ENCODE measurements around the gene PIK3AP1. TPM values are rescaled to one million over a fixed set of nuclear protein-coding genes. Genes with fewer than 3 reads are reported as not detected.

Gene PIK3AP1
- total RNA-seq, 4 donors from 2014 or later = 3.1 to 15.5 (median 5.5) TPM

DNA sequence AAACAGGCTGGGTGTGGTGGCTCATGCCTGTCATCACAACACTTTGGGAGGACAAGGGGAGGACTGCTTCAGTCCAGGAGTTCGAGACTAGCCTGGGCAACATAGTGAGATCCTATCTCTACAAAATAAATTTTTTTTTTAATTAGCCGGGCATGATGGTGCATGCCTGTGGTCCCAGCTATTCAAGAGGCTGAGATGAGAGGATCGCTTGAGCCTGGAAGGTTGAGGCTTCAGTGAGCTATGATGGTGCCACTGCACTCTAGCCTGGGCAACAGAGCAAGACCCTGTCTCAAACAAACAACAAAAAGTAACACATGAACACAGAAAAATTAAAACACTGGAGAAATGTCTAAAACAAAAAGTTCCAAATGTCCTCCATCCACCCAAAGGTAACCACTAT, 22.9 kb downstream of the PIK3AP1 start:
- Histone ChIP-seq H3K27me3 (no peaks in the 10 kb centered on the region), H3K4me1 (no peaks in the 10 kb centered on the region), H3K36me3 (no peaks in the 10 kb centered on the region), H3K27ac (no peak overlapping the region), H3K4me3 (no peak overlapping the region), H3K9me3 (no peaks in the 10 kb centered on the region)
- TF ChIP-seq POLR2A (IDR thresholded peaks at IDR 0.05) (no peak), POLR2AphosphoS5 (IDR thresholded peaks at IDR 0.05) (no peak), EP300 (IDR thresholded peaks at IDR 0.05) (no peak)
- TF ChIP-seq, protein P1, sequence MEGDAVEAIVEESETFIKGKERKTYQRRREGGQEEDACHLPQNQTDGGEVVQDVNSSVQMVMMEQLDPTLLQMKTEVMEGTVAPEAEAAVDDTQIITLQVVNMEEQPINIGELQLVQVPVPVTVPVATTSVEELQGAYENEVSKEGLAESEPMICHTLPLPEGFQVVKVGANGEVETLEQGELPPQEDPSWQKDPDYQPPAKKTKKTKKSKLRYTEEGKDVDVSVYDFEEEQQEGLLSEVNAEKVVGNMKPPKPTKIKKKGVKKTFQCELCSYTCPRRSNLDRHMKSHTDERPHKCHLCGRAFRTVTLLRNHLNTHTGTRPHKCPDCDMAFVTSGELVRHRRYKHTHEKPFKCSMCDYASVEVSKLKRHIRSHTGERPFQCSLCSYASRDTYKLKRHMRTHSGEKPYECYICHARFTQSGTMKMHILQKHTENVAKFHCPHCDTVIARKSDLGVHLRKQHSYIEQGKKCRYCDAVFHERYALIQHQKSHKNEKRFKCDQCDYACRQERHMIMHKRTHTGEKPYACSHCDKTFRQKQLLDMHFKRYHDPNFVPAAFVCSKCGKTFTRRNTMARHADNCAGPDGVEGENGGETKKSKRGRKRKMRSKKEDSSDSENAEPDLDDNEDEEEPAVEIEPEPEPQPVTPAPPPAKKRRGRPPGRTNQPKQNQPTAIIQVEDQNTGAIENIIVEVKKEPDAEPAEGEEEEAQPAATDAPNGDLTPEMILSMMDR (IDR thresholded peaks at IDR 0.05) = no peak
- WGBS, 2 donors (ENCODE audit: low coverage in 1 of 2) = 90 to 100% methylated on average over 2 to 3 of the region's 3 CpGs
- ATAC-seq = no peak

GRCh38 chr10:96696845-96697425, 23.4 kb downstream of the PIK3AP1 start:
- 81 to 95% methylated on average over 4 to 7 of the region's 7 CpGs for WGBS, 2 donors (ENCODE audit: low coverage in 1 of 2)
- Histone ChIP-seq H3K4me1 (no peaks in the 10 kb centered on the region), H3K27ac (no peak overlapping the region), H3K27me3 (no peaks in the 10 kb centered on the region), H3K9me3 (no peaks in the 10 kb centered on the region), H3K4me3 (no peak overlapping the region), H3K36me3 (no peaks in the 10 kb centered on the region)
- TF ChIP-seq, protein P1 (IDR thresholded peaks at IDR 0.05) = no peak
- TF ChIP-seq POLR2A (IDR thresholded peaks at IDR 0.05) (no peak), EP300 (IDR thresholded peaks at IDR 0.05) (no peak), POLR2AphosphoS5 (IDR thresholded peaks at IDR 0.05) (no peak)
- no peak for ATAC-seq

GRCh38 chr10:96695975-96696634, 24.2 kb downstream of the PIK3AP1 start:
- H3K9me3 ChIP-seq = no peaks in the 10 kb centered on the region
- H3K4me1 ChIP-seq = no peaks in the 10 kb centered on the region
- no peaks in the 10 kb centered on the region for H3K36me3 ChIP-seq
- TF ChIP-seq, protein P1 (IDR thresholded peaks at IDR 0.05) = no peak
- H3K27me3 ChIP-seq = no peaks in the 10 kb centered on the region
- no peak for ATAC-seq
- no peak overlapping the region for H3K4me3 ChIP-seq
- no peak overlapping the region for H3K27ac ChIP-seq
- WGBS, 2 donors (ENCODE audit: low coverage in 1 of 2) = 19 to 78% methylated on average over 1 to 3 of the region's 3 CpGs

DNA sequence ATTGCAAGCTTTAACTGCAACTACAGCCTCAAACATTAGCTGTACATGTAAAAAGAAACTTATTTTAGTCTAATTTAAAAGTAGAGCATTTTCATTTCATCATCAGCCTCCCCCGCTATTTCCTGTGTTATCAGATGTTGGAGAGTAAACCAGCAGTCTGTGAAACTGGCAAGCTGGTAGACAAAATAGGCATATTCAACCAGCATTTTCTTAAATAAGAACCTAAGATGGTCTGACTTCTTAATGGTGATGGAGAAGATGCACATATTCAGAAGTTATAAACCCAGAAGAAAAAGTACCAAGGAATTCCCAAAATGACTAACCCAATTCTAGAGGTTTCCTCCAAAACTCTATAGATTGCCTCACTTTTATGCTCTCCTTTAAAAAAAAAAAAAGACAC, 24.9 kb downstream of the PIK3AP1 start:
- ATAC-seq = no peak

More for the DNA sequence above, 24.9 kb downstream of the PIK3AP1 start:
- no peaks in the 10 kb centered on the region for H3K9me3 ChIP-seq
- H3K36me3 ChIP-seq = no peaks in the 10 kb centered on the region
- H3K4me3 ChIP-seq = no peak overlapping the region
- 17 to 82% methylated on average over 1 of the region's 1 CpG for WGBS, 2 donors (ENCODE audit: low coverage in 1 of 2)
- no peaks in the 10 kb centered on the region for H3K4me1 ChIP-seq
- H3K27me3 ChIP-seq = no peaks in the 10 kb centered on the region
- H3K27ac ChIP-seq = no peak overlapping the region
- TF ChIP-seq, protein P1 (IDR thresholded peaks at IDR 0.05) = no peak
- TF ChIP-seq POLR2AphosphoS5 (IDR thresholded peaks at IDR 0.05) (no peak), POLR2A (IDR thresholded peaks at IDR 0.05) (no peak)

All from gastroesophageal sphincter (tissue), 4 donors.